ENCODE data around the gene ZBED1.
"Not testable (repeated sequence)": the region's sequence is repeated elsewhere in the genome, so short reads cannot be mapped to it uniquely, and the experiment has no call there.

Gene ZBED1

DNA sequence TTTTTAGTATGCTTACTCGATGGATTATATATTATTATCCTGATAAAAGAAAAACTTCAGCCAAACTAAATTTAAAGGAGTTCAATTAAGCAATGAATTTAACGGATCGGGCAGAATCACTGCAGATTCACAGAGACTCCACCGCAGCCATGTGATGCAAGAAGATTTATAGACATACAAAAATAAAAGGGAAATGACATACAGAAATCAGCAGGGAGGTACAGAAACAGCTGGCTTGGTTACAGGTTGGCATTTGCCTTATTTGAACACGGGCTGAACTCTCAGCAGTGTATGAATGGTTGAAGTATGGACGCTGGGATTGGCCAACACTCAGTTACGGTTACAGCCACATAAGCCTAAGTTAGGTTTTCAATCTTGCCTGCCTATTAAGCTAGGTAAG, 35.4 kb upstream of the ZBED1 start:
- DNase-seq (ENCODE audit: low read depth): no peak
- TF ChIP-seq, protein P1, sequence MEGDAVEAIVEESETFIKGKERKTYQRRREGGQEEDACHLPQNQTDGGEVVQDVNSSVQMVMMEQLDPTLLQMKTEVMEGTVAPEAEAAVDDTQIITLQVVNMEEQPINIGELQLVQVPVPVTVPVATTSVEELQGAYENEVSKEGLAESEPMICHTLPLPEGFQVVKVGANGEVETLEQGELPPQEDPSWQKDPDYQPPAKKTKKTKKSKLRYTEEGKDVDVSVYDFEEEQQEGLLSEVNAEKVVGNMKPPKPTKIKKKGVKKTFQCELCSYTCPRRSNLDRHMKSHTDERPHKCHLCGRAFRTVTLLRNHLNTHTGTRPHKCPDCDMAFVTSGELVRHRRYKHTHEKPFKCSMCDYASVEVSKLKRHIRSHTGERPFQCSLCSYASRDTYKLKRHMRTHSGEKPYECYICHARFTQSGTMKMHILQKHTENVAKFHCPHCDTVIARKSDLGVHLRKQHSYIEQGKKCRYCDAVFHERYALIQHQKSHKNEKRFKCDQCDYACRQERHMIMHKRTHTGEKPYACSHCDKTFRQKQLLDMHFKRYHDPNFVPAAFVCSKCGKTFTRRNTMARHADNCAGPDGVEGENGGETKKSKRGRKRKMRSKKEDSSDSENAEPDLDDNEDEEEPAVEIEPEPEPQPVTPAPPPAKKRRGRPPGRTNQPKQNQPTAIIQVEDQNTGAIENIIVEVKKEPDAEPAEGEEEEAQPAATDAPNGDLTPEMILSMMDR (IDR thresholded peaks at IDR 0.05; ENCODE audit: insufficient read depth, low read depth, low read length, missing control alignments): no peak
- H3K4me3 ChIP-seq (ENCODE audit: low read depth, low read length): no peak overlapping the region

DNA sequence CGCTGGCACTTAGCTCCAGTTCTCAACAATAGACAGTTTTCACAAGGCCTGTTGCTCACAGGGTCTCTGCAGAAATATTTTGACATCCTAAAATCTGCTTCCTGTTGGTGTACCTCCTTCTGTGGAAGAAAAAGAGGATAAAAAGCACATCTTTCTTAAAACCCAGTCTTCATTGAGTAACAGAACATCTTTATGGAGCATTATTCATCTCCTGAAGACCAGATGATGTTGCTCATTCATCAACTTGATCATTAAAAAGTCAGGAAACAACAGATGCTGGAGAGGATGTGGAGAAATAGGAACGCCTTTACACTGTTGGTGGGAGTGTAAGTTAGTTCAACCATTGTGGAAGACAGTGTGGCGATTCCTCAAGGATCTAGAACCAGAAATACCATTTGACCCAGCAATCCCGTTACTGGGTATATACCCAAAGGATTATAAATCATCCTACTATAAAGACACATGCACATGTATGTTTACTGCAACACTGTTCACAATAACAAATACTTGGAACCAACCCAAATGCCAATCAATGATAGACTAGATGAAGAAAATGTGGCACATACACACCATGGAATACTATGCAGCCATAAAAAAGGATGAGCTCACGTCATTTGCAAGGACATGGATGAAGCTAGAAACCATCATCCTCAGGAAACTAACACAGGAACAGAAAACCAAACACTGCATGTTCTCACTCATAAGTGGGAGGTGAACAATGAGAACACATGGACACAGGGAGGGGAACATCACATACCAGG, 33.7 kb upstream of the ZBED1 start:
- not testable (repeated sequence) for H3K4me3 ChIP-seq (ENCODE audit: low read depth, low read length); DNase-seq (ENCODE audit: low read depth)

DNA sequence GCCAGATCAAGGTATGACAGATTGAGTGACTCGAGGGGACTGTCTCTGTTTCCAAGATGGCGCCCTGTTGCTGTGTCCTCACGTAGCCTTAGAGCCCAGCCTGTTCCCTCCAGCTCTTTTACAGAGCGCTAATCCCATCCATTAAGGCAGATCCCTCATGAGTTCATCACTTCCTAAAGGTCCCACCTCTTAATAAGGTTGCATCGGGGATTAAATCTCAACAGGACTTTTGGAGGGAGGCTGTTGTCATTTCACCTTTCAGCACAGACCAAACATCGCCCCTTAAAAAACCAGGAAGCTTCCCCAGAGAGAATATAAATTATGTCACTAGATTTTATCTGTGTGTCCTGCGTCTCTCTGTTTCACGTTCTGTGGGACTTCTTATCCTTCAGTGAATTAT, 32.6 kb upstream of the ZBED1 start:
- TF ChIP-seq, protein P1 (IDR thresholded peaks at IDR 0.05; ENCODE audit: insufficient read depth, low read depth, low read length, missing control alignments): no peak
- H3K4me3 ChIP-seq (ENCODE audit: low read depth, low read length): no peak overlapping the region
- no peak for DNase-seq (ENCODE audit: low read depth)

DNA sequence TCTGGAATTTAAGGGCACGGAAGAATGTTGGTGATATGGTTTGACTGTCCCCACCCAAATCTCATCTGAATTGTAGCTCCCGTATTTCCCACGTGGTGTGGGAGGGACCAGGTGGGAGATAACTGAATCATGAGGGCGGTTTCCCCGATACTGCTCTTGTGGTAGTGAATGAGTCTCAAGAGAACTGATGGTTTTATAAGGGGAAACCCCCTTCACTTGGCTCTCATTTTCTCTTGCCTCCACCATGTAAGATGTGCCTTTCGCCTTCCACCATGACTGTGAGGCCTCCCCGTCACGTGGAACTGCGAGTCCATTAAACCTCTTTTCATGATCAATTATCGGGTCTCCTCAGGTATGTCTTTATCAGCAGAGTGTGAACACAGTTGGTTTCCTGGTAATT, 25.6 kb upstream of the ZBED1 start:
- no peak overlapping the region for H3K4me3 ChIP-seq (ENCODE audit: low read depth, low read length)
- TF ChIP-seq, protein P1 (IDR thresholded peaks at IDR 0.05; ENCODE audit: insufficient read depth, low read depth, low read length, missing control alignments): no peak
- peak; percentile 57 for DNase-seq (ENCODE audit: low read depth)

DNA sequence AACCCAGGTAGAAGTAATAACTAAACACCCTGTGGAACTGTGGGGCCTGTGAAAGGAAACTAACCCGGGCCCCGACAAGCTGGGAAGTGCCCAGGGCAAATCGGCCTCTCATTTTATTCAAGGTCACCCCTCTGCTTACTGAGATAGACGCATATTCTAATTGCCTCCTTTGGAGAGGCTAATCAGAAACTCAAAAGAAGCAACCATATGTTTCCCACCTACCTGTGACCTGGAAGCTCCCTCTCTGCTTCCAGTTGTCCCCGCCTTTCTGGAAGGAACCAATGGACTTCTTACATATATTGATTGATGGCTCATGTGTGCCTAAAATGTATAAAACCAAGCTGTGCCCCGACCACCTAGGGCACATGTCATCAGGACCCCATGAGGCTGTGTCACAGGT, 23.1 kb upstream of the ZBED1 start:
- TF ChIP-seq, protein P1 (IDR thresholded peaks at IDR 0.05; ENCODE audit: insufficient read depth, low read depth, low read length, missing control alignments): no peak

DNA sequence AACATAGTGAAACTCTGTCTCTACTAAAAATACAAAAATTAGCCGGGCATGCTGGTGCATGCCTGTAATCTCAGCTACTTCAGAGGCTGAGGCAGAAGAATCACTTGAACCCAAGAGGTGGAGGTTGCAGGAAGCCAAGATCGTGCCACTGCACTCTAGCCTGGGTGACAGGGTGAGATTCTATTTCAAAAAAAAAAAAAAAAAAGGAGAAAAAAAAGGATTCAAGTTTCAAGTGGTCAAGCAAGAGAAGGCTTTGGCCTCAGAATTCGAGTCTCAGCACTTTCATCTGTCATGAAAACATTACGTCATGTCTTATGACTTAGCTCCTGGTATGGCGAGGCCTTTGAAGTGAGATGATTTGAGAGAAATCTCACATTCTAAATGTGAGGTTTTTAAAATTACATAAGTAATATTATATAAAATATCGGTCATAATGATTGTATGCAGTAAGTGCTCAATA, 21.2 kb upstream of the ZBED1 start:
- TF ChIP-seq, protein P1 (IDR thresholded peaks at IDR 0.05; ENCODE audit: insufficient read depth, low read depth, low read length, missing control alignments): no peak
- DNase-seq (ENCODE audit: low read depth): peak; percentile 73
- no peak overlapping the region for H3K4me3 ChIP-seq (ENCODE audit: low read depth, low read length)

More for the DNA sequence above, 23.1 kb upstream of the ZBED1 start:
- no peak for DNase-seq (ENCODE audit: low read depth)
- H3K4me3 ChIP-seq (ENCODE audit: low read depth, low read length): no peak overlapping the region

DNA sequence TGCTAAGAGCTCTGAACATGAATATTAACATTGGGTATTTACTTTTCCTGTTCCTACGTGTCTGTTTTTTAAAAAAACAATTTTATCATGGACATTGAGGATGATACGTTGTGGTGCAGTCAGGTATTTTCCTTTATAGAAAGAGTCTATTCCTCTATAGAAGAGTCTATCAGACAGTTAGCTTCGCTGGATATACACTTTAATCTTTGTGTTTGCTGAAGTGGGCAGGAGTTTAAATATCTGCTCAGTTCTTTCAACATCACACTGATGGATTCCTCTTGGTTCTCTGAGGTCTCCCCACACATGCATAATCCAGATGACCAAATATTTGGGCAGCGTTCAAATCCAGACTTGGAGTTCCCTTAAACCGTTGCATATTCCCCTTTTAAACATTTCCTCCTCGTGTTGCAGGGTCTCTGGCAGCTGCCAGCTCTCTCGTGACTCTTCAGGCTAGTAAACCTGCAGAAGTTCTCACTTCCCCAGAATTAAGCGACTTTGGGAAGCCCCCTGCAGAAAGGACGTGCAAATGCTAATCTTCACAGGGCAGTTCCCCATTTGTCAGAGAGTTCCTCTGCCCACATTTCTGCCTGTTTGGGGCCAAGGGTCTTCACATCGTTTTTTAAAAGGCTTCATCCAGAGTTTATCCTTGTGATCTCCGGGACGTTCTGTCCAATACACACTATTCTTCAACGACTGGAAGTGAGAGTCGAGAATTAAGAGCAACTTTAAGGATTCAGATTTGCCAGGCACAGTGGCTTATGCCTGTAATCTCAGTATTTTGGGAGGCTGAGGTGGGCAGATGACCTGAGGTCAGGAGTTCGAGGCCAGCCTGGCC, 20.5 kb upstream of the ZBED1 start:
- DNase-seq (ENCODE audit: low read depth): peak; percentile 81
- H3K4me3 ChIP-seq (ENCODE audit: low read depth, low read length): no peak overlapping the region
- TF ChIP-seq, protein P1 (IDR thresholded peaks at IDR 0.05; ENCODE audit: insufficient read depth, low read depth, low read length, missing control alignments): no peak
